Inferior parietal cortex (tissue), 1 donor: ENCODE results near the gene ATP5F1D.
A peak's percentile ranks its signal among the peaks of the same experiment; 100 is the strongest.

Experiments used
- DNase-seq: peaks from one replicate; pipeline ENCODE4 v3.0.0-alpha.2; 2016; ENCODE audit errors: extremely low spot score

The ATP5F1D gene

GRCh38 chr19:1220976-1221903, 20.3 kb upstream of the ATP5F1D start:
- peak; percentile 40 for DNase-seq

GRCh38 chr19:1221904-1222255, 19.7 kb upstream of the ATP5F1D start:
- DNase-seq: no peak

DNA sequence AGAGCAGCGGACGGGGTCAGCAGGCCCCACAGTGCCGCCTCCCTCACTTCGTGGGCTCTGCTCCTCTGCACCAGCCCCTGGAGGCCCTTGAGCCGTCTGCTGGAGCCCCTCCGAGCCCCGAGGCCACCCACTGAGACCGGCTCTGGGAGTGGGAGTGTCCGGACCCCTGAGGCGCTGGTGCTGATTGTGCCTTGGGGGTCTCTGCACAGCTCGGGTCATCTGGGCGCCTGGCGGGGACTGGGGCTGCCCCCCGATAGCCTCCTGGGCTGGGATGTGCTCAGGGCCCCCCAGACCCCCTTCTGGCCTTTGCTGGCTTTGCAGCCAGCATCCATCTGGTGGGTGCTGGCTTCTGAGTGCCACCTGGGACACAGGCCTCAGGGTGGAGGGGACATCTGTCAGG, 19.2 kb upstream of the ATP5F1D start:
- DNase-seq: no peak

DNA sequence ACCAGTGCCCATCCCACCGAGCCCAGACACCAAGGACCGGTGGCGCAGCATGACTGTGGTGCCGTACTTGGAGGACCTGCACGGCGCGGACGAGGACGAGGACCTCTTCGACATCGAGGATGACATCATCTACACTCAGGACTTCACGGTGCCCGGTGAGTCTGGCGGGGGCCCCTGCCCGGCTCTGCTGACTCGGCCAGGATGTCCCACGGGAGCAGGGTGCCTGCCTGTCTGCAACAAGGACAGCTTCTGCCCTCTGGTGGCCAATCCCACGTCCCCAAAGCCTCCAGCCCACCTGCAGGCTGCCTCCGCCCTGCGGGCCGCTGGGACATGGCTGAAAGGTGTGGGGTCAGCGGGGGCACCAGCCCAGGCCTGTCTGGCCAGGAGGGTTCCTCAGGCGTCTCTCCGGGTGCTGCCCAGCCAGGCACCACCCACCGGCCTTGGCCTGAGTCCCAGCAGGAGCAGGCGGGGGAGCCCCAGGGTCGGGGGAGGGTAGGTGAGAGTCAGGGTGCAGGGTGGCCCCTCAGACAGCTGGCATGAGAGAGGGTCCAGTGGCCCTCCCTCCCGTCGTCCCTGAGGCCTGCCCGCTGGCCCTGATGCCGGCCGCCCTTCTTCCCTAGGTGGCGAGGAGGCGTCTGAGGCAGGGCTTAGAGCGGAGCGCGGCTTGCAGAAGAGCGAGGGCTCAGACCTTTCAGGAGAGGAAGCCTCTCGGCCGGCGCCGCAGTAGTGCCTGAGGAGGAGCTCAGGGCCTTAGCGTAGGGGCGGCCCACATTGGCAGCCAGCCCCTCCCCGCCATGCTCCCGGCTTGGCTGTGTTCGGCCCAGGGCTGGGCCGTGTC, 18.3 kb upstream of the ATP5F1D start:
- DNase-seq: no peak

DNA sequence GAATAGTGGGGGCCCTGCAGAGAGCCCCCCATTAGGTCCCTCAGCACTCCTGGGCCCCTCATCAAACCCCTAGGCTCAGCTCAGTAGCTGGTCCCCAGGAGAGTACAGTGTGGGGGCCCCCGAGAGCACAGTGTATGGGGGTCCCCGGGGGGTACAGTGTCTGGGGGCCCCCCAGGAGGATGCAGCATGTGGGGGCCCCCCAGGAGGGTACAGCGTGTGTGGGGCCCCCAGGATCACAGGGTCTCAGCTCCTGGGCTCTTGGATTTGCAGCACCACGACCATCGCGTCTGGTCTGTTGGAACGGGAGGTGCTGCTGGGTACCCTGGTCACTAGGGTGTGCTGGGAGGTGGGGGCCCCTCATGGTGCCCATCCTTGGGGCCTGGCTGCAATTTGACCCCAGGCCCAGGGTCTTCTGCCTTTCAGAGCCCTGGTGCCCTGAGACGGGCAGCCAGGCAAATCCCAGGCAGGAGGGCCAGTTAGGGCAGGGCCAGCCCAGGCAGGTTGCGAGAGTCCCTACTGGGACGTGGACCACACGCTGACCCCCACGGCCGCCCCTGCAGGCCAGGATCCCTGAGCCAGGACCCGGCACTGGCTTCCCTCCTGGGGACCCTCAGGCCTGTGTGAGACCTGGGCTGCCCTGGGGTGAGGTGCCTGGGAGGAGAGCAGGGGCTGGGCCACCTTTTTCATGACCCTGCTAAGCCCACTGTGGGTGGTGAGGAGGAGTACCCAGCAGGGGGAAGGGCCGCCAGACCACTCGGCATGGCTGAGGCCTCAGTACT, 17.3 kb upstream of the ATP5F1D start:
- no peak for DNase-seq

GRCh38 chr19:1224847-1225246, 16.7 kb upstream of the ATP5F1D start:
- DNase-seq: no peak

- no peak for DNase-seq
Observed at GRCh38 chr19:1225440-1226226, 15.9 kb upstream of the ATP5F1D start.

GRCh38 chr19:1226227-1226518, 15.4 kb upstream of the ATP5F1D start:
- DNase-seq: no peak

DNA sequence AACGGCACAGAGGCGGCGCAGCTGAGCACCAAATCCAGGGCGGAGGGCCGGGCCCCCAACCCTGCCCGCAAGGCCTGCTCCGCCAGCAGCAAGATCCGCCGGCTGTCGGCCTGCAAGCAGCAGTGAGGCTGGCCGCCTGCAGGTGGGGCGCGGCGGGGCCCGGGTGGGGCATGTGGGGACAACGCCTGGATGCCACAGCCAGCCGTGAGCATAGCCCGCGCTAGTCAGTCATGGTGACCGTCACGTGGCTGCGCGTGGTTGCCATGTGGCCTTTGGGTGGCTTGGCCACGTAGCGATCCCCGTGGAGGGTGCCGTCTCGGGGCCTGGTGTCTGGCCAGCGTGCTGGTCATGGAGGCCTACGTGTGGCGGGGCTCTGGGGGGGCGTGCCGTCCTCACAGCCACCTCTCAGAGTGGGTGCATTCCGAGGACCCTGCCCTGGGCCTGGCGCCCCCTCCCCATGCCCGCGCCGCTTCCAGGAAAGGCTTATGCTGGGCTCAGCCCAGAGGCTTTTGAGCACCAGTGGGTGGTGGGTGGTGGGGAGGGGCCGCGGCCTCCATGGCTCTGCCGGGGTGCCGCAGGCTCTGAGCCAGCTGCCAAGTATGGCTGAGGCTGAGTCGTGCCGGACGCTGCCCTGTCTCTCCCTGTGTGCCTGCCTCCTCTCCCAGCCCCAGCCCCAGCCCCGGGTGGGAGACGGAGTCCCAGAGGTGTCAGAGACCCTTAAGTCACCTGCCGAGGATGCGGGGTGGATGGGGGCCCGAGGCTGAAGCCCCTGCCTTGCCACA, 14.8 kb upstream of the ATP5F1D start:
- no peak for DNase-seq

- DNase-seq: no peak
Observed at GRCh38 chr19:1227304-1228054, 14.1 kb upstream of the ATP5F1D start.

DNA sequence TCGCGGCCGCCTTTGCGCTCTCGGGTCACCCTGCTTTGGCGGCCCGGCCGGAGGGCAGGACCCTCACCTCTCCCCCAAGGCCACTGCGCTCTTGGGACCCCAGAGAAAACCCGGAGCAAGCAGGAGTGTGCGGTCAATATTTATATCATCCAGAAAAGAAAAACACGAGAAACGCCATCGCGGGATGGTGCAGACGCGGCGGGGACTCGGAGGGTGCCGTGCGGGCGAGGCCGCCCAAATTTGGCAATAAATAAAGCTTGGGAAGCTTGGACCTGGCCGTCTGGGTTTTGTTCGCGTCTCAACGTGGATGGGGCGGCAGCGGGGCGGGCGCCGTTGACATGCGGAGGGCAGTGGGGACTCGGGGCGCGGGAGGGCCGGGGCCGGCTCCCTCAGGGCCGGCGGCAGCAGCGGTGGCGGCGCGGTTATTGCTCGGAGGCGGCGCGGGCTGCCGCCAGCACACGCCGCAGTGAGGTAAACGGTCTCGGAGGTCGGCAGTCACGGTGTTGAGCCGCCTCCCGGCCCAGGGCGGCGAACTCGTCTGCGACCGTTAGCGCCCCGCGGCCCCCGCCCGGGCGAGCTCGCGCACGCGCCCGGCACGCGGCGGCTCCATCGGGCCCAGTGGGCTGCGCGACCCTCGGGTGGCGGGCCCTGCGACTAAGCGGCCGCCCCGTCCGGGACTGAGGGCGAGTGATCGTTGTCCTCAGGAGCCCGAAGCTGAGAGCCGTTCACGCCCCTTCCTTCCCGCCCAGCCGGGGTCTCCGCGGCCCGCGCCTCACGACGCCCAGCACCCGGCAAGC, 13.2 kb upstream of the ATP5F1D start:
- no peak for DNase-seq

- no peak for DNase-seq
Observed at GRCh38 chr19:1229056-1229923, 12.3 kb upstream of the ATP5F1D start.

GRCh38 chr19:1229924-1230782, 11.4 kb upstream of the ATP5F1D start:
- no peak for DNase-seq

- no peak for DNase-seq
Observed at GRCh38 chr19:1230783-1231489, 10.6 kb upstream of the ATP5F1D start.

DNA sequence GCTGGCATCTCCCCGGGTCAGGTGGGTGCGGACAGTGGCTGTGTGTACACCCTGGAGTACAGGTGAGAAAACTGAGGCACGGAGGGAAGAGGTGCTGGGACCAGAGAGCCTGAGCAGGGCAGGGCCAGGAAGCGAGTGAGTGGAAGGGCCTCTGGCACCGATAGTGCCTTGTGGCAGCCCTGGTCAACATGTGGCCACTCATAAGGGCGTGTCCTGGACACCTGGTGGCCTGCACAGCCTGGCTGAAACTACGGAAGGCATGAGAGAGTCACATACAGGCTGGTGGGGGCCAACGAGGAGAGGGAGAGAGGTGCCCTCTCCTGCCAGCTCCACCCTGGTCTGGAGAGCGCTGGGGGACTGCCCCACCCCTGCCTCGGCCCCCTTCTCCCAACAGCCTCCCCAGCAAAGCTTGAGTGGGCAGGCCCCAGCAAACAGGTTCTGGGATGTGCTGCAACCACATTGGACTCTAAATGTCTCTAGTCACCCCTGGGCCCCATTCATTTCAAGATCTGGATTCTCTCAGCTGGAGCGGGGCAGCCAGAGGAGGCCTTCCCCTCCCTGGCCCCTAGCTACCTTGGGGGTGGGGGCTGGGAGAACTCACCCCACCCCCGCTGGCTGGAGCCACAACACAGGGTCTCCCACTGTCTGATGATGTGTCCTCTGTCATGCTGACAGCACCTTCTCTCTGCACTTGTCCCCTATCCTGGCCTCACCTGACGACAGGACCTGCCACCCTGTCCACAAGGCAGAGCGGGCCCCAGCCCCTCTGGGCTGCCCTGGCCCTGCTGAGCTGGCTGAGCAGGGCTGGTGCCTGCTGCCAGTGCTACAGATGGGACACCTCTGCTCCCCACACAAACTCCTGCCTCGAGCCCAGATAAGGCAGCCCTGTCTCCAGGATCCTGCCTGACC, 9.6 kb upstream of the ATP5F1D start:
- no peak for DNase-seq
